Measurements from ENCODE around the gene FOXP1.

The FOXP1 gene

DNA sequence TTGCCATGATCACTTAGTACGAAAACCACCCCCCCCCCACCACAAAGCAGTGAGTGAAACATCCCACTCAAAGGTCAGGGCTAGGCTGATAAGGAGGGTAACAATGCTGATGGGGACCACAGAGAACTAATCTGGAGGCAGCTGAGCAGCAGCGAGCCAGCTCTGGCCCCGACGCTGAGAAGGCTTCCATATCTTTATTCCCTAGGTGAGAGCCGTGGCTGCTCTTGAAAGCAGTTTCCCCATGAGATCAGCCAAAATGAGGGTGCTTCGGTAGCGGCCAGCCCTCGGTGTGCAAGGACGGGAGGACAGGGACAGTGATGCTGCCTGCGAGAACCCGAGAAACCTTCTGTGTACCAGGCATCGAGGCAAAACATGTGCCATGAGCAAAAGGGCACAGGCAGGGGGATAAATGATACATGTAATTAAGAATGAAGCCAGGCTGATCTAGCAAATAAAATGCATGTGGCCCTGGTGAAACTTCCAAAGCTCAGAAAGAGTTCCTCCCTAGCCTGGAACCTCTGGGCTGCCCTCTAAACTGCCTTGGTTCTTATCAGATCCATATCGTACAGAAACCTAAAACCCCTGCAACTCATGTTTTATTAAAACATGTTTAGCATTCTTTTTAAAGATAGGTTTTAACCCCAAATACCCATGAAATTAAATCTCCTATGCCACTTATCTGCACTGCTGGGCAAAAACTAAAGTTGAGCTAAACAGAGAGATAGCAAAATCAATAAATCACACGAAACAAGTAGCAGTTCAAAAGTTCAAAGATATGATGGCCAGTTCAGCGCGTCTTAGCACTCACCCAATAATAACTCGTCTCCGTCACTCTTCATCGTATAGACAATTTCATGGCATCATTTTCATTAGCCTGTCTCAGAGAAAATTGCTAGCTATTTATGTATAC lies 337.3 kb downstream of the FOXP1 start:
- H3K4me3 ChIP-seq (ENCODE audit: low read depth, low read length): no peak overlapping the region

DNA sequence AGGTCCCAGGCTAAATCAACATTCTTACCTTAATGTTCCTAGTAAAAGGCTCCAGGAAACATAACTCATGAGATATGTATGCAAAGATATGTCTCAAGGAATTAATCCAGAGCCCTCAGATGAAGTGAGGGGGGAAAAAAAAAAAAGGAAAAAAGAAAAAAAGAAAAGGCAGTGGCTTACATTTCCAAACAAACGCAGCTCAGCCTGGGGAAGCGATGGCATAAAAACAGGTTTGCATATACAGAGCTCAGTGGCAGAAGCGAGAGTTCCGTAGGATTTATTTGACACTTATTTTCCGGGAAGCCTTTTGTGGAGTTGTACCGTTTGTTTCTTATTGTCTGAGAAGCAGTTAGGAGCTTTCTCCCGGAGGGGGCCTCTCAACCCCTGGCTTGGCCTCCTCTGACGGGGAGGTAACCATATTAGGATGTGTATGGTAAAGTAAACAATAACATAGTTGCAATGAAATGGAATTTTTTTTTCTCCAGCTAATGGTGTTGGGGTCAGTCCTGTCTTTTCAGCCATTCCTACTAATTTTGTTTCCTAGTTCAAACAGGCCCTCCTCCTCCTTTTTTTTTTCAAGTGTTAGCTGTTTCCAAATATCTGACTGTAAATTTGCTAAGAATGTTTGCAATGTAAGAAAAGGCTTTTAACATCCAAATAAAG lies 338.6 kb downstream of the FOXP1 start:
- H3K9me3 ChIP-seq (ENCODE audit: control insufficient read depth, insufficient read depth, low read length): no peaks in the 10 kb centered on the region
- no peak overlapping the region for H3K9ac ChIP-seq (ENCODE audit: low read depth, low read length)
- peaks cover 66% of the 10 kb centered on the region for H3K4me1 ChIP-seq (ENCODE audit: control insufficient read depth, insufficient read depth, low read length)
- H3K36me3 ChIP-seq (ENCODE audit: control insufficient read depth, insufficient read depth, low read length): no peaks in the 10 kb centered on the region
- H3K4me3 ChIP-seq (ENCODE audit: low read depth, low read length): peak overlapping the region; percentile 31; the same call in 1 of the 2 replicates
- peak overlapping the region; percentile 76 for H3K27ac ChIP-seq (ENCODE audit: low read depth, low read length)
- no peaks in the 10 kb centered on the region for H3K27me3 ChIP-seq (ENCODE audit: control insufficient read depth, insufficient read depth, low read length)

More for the DNA sequence above, 337.3 kb downstream of the FOXP1 start:
- Histone ChIP-seq H3K27ac (ENCODE audit: low read depth, low read length) (peak overlapping the region; percentile 42), H3K27me3 (ENCODE audit: control insufficient read depth, insufficient read depth, low read length) (no peaks in the 10 kb centered on the region), H3K36me3 (ENCODE audit: control insufficient read depth, insufficient read depth, low read length) (no peaks in the 10 kb centered on the region), H3K9ac (ENCODE audit: low read depth, low read length) (no peak overlapping the region), H3K4me1 (ENCODE audit: control insufficient read depth, insufficient read depth, low read length) (peaks cover 64% of the 10 kb centered on the region), H3K9me3 (ENCODE audit: control insufficient read depth, insufficient read depth, low read length) (no peaks in the 10 kb centered on the region)

DNA sequence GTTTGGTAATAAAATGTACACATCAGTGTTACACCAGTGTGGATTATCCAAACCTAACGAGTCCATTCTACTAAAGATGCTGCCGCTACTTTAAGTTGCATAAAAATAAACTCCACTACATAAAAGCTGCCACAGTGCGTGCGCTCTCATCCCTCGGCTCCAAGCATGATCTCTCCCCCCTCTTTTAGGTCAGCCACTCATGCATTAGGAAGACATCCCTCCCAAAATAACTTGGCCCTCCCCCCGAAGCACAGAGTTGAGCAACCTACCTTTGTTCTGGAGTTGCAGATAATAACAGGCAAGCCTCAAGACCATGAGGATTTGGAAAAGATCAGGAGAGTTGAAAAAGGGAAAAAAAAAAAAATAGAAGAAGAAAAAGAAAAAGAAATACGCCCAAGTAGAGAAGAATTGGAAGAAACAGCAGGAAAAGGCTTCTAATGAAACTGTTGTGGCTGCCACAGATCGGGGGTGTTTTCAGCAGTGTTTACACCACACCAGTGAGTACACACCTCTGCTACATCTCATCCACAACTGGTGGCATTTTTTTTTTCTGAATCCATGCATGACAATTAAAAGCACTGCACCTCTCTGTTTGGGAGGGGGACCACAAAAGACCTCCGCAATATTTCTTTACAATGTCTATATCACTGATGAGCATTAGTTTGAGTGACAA lies 339.2 kb downstream of the FOXP1 start:
- Histone ChIP-seq H3K4me3 (ENCODE audit: low read depth, low read length) (peak overlapping the region; percentile 31; the same call in 1 of the 2 replicates), H3K9me3 (ENCODE audit: control insufficient read depth, insufficient read depth, low read length) (no peaks in the 10 kb centered on the region), H3K27me3 (ENCODE audit: control insufficient read depth, insufficient read depth, low read length) (no peaks in the 10 kb centered on the region), H3K36me3 (ENCODE audit: control insufficient read depth, insufficient read depth, low read length) (no peaks in the 10 kb centered on the region), H3K9ac (ENCODE audit: low read depth, low read length) (no peak overlapping the region), H3K4me1 (ENCODE audit: control insufficient read depth, insufficient read depth, low read length) (peaks cover 66% of the 10 kb centered on the region), H3K27ac (ENCODE audit: low read depth, low read length) (peak overlapping the region; percentile 76)

DNA sequence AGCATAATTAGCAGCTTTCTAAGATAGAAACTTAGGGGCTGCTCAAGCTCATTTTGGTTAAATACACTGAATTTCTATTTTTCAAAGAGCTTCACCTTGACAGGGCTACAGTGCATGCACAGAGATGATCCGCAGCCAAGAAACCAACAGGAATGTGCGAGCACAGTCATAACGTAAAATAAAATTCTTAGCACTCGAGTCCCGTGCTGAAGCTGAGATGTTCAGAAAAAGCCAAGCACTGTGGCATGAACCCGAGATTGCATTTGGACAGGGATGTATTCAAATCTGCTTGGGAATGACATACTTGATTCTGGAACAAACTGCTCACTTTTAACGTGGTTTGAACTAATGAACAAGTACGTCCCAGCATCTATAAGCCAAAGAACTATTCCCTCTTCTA lies 340.3 kb downstream of the FOXP1 start:
- Histone ChIP-seq H3K4me3 (ENCODE audit: low read depth, low read length) (no peak overlapping the region), H3K36me3 (ENCODE audit: control insufficient read depth, insufficient read depth, low read length) (no peaks in the 10 kb centered on the region), H3K27ac (ENCODE audit: low read depth, low read length) (no peak overlapping the region), H3K9me3 (ENCODE audit: control insufficient read depth, insufficient read depth, low read length) (no peaks in the 10 kb centered on the region), H3K27me3 (ENCODE audit: control insufficient read depth, insufficient read depth, low read length) (no peaks in the 10 kb centered on the region), H3K9ac (ENCODE audit: low read depth, low read length) (no peak overlapping the region), H3K4me1 (ENCODE audit: control insufficient read depth, insufficient read depth, low read length) (peaks cover 67% of the 10 kb centered on the region)

DNA sequence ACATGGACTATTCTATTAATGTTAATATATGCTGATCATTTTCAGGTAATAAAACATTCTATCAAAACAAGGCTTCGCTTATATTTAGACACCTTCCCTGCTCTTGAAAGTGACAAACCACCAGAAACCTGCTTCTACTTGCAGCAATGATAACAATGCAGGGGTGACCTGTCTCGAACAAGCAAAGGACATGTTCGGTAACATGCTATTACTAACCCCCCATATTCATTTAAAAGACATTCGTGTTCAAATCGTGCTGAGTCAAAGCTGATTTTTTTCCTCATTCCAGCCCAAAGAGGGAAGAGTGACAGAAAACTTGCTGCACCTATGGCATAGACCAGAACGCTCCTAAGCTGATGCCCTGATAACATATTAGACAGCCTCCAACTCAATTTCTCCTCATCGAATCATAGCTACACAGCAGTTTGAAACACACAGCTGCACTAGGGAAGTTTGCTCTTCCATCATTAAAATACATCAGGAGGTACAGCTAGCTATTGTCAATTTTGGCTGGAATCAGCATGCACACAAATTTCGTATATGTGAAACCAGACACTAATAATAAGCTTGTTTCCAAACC lies 341.5 kb downstream of the FOXP1 start:
- H3K9me3 ChIP-seq (ENCODE audit: control insufficient read depth, insufficient read depth, low read length): no peaks in the 10 kb centered on the region
- H3K4me3 ChIP-seq (ENCODE audit: low read depth, low read length): no peak overlapping the region
- H3K36me3 ChIP-seq (ENCODE audit: control insufficient read depth, insufficient read depth, low read length): no peaks in the 10 kb centered on the region
- H3K4me1 ChIP-seq (ENCODE audit: control insufficient read depth, insufficient read depth, low read length): peaks cover 65% of the 10 kb centered on the region
- H3K9ac ChIP-seq (ENCODE audit: low read depth, low read length): no peak overlapping the region
- no peak overlapping the region for H3K27ac ChIP-seq (ENCODE audit: low read depth, low read length)
- H3K27me3 ChIP-seq (ENCODE audit: control insufficient read depth, insufficient read depth, low read length): no peaks in the 10 kb centered on the region

DNA sequence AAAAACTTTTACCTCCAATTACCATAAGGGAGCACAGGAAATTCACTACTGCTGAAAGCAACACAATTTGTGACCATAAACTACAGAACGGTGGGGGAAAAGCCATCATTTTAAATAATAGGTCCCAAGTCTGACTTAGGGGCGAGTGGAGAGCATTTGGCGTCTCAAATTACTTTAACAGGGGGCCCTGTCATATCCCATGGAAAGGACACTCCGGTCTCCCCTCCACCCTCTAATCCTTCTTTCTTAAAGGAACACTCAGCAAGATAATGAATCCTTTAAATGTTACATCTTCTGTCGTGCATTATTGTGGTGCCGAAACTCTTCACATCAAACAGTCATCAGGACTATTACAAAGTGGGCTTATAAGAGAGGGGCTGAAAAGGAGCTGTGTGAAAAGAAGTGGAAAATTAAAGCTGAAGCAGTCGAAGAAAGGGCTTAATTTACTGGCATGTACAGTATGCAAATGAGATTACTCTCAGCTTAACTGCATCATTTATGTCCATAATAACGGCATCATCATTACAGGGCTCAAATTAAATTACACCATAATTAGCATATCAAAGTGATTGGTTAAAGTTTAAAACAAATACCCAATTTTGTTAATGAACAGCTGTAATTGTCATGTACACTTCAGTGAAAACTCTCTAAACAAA lies 342.2 kb downstream of the FOXP1 start:
- no peak overlapping the region for H3K9ac ChIP-seq (ENCODE audit: low read depth, low read length)
- peaks cover 61% of the 10 kb centered on the region for H3K4me1 ChIP-seq (ENCODE audit: control insufficient read depth, insufficient read depth, low read length)
- H3K36me3 ChIP-seq (ENCODE audit: control insufficient read depth, insufficient read depth, low read length): no peaks in the 10 kb centered on the region
- no peaks in the 10 kb centered on the region for H3K27me3 ChIP-seq (ENCODE audit: control insufficient read depth, insufficient read depth, low read length)
- H3K9me3 ChIP-seq (ENCODE audit: control insufficient read depth, insufficient read depth, low read length): no peaks in the 10 kb centered on the region
- H3K27ac ChIP-seq (ENCODE audit: low read depth, low read length): no peak overlapping the region
- no peak overlapping the region for H3K4me3 ChIP-seq (ENCODE audit: low read depth, low read length)

DNA sequence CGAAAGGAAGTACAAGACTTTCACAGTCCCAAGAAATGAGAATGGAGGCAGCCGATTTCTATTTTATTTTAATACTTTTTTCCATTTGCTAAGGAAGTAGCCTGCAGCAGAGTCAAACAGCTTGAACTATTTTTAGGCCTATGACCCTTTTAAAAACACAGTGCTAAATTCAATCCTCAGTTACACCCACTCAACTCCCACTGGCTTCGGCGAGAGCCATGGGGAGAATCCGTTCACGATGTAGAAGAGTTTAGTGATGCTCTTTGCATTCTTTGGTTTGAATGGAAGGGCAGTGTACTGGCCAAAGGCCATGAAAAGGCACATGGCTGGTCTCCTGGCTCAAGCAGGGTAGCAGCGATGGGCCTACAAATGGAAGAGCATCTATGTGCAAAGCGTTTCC lies 343.5 kb downstream of the FOXP1 start:
- H3K36me3 ChIP-seq (ENCODE audit: control insufficient read depth, insufficient read depth, low read length): no peaks in the 10 kb centered on the region
- H3K4me3 ChIP-seq (ENCODE audit: low read depth, low read length): no peak overlapping the region
- H3K9me3 ChIP-seq (ENCODE audit: control insufficient read depth, insufficient read depth, low read length): no peaks in the 10 kb centered on the region
- H3K4me1 ChIP-seq (ENCODE audit: control insufficient read depth, insufficient read depth, low read length): peaks cover 49% of the 10 kb centered on the region
- H3K9ac ChIP-seq (ENCODE audit: low read depth, low read length): no peak overlapping the region
- H3K27me3 ChIP-seq (ENCODE audit: control insufficient read depth, insufficient read depth, low read length): no peaks in the 10 kb centered on the region
- H3K27ac ChIP-seq (ENCODE audit: low read depth, low read length): no peak overlapping the region

DNA sequence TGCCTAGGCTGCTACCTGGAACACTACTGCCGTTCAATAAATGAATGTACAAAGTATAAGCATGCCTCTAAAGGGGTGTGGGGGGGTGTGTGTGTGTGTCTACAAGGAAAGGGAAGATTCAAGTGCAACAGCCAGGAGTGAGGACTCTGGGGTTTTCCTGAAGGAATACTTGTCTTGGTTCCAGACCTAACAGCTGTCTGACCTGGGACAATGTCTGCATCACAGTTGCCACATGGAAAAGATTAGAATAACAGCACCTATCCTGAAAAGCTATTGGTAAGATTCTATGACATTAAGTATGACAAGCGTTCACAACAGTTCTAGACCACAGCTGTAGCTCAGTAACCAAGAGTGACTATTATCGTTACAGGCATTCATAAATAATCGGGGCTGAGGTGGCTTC lies 345.2 kb downstream of the FOXP1 start:
- no peak overlapping the region for H3K4me3 ChIP-seq (ENCODE audit: low read depth, low read length)
- no peaks in the 10 kb centered on the region for H3K27me3 ChIP-seq (ENCODE audit: control insufficient read depth, insufficient read depth, low read length)

DNA sequence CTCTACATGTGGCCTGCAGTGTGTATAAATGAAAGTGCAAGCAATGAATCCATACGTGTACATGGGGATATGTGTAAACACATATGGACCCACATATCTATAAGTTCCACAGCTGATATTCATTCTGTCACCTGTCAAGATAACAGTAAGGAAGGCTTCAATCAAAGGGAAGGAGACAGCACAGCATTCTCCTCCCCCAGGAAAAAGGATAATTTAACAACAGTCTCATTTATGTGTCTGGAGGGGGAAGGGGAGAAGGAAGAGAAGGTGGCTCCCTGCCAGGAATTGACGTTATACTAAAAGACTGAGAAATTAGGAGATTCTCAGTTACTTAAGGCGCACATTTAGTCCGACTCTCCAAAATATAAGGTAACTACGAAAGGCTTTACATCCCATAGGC lies 345.9 kb downstream of the FOXP1 start:
- Histone ChIP-seq H3K27me3 (ENCODE audit: control insufficient read depth, insufficient read depth, low read length) (no peaks in the 10 kb centered on the region), H3K9ac (ENCODE audit: low read depth, low read length) (no peak overlapping the region), H3K36me3 (ENCODE audit: control insufficient read depth, insufficient read depth, low read length) (no peaks in the 10 kb centered on the region), H3K9me3 (ENCODE audit: control insufficient read depth, insufficient read depth, low read length) (no peaks in the 10 kb centered on the region), H3K4me3 (ENCODE audit: low read depth, low read length) (no peak overlapping the region), H3K27ac (ENCODE audit: low read depth, low read length) (no peak overlapping the region), H3K4me1 (ENCODE audit: control insufficient read depth, insufficient read depth, low read length) (peaks cover 25% of the 10 kb centered on the region)

More for the DNA sequence above, 345.2 kb downstream of the FOXP1 start:
- Histone ChIP-seq H3K27ac (ENCODE audit: low read depth, low read length) (no peak overlapping the region), H3K9ac (ENCODE audit: low read depth, low read length) (no peak overlapping the region), H3K9me3 (ENCODE audit: control insufficient read depth, insufficient read depth, low read length) (no peaks in the 10 kb centered on the region), H3K36me3 (ENCODE audit: control insufficient read depth, insufficient read depth, low read length) (no peaks in the 10 kb centered on the region), H3K4me1 (ENCODE audit: control insufficient read depth, insufficient read depth, low read length) (peaks cover 32% of the 10 kb centered on the region)

DNA sequence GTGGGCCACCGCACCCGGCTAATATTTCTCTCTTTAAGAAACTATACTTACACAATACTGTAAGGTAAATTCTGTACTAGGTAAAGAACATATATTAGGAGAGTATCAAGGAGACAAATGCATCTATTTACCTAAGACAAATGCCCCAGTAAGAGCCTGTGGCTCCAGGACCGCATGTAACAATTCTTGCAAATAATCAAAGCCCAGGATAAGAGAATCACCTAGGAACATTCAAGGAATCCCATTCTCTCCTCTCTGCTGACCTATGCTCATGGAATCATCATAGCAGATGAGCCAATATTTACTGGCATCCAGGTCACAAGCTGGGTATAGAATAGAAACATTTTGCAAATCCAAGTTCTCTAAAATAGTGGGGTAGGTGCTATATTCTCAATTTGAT lies 347.7 kb downstream of the FOXP1 start:
- H3K4me1 ChIP-seq (ENCODE audit: control insufficient read depth, insufficient read depth, low read length): peaks cover 15% of the 10 kb centered on the region

More for the DNA sequence above, 347.7 kb downstream of the FOXP1 start:
- H3K4me3 ChIP-seq (ENCODE audit: low read depth, low read length): no peak overlapping the region
- no peak overlapping the region for H3K9ac ChIP-seq (ENCODE audit: low read depth, low read length)
- H3K36me3 ChIP-seq (ENCODE audit: control insufficient read depth, insufficient read depth, low read length): no peaks in the 10 kb centered on the region
- H3K27me3 ChIP-seq (ENCODE audit: control insufficient read depth, insufficient read depth, low read length): no peaks in the 10 kb centered on the region
- H3K27ac ChIP-seq (ENCODE audit: low read depth, low read length): no peak overlapping the region
- no peaks in the 10 kb centered on the region for H3K9me3 ChIP-seq (ENCODE audit: control insufficient read depth, insufficient read depth, low read length)
